Tibial nerve (tissue), 4 donors: Measurements from ENCODE around the gene ACOXL.

ENCODE experiments used
- EP300 ChIP-seq, 2 donors: sonication (generic); formaldehyde crosslinking; IDR thresholded peaks; one replicate each; pipeline ENCODE4 v1.6.1; 2017; ENCODE audit warnings: antibody characterized with exemption in 2 of 2, mild to moderate bottlenecking in 1 of 2
- POLR2A ChIP-seq, 2 donors: fragments of 450-650 bp; IDR thresholded peaks; one replicate each; pipeline ENCODE4 v1.6.1; 2017; ENCODE audit warnings: antibody characterized with exemption in 2 of 2, mild to moderate bottlenecking in 2 of 2, moderate library complexity in 2 of 2
- TF ChIP-seq, protein P1 (sequence below), 5 experiments: fragments of 200-600 bp in 3 of 5; fragments of 450-650 bp in 2 of 5; sonication (generic) in 3 of 5; IDR thresholded peaks; one replicate each; pipeline ENCODE4 v1.5.1; 2016 to 2019; ENCODE audit warnings: antibody characterized with exemption in 5 of 5, mild to moderate bottlenecking in 3 of 5, moderate library complexity in 2 of 5

DNA sequence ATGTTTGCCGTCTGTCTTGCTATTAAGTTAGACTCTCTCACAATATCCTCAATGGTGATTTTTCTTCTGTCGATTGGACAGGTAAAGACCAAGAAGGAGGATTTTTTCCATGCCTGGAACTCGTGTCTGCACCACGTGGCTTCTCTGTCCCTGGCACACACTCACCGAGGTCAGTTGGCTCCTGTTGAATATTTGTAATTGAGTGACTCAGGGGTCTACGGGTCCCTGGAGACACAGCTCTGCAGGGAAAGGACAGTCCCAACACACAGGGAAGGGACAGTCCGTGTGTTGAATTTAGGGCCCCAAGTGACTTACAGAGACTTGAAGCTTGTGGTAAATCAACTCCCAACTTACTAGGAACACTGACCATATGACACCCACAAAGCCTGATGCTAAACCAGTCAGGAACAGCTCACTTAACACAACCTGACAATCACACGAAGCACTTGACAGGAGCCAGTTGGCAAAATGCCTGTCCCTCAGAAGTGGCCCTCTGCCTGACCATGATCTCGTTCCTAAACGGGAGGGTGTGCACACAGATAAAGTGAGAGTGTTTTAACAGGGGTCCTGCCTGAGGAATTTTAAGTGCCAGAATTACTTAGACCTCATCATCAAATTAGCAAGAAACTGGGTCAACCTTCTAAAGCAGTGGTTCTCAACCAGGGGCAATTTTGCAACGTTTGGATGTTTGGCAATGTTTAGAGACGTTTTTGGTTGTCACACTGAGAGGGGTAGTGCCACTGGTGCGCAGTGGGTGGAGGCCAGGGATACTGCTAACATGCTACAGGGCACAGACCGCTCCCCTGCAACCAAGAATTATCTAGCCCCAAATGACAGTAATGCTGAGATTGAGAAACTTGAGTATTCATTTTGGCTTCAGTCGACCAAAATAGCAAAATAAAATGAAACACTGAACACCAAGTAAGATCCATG lies 299.4 kb downstream of the ACOXL start:
- TF ChIP-seq POLR2A (IDR thresholded peaks at IDR 0.05): no peak
- TF ChIP-seq, protein P1, sequence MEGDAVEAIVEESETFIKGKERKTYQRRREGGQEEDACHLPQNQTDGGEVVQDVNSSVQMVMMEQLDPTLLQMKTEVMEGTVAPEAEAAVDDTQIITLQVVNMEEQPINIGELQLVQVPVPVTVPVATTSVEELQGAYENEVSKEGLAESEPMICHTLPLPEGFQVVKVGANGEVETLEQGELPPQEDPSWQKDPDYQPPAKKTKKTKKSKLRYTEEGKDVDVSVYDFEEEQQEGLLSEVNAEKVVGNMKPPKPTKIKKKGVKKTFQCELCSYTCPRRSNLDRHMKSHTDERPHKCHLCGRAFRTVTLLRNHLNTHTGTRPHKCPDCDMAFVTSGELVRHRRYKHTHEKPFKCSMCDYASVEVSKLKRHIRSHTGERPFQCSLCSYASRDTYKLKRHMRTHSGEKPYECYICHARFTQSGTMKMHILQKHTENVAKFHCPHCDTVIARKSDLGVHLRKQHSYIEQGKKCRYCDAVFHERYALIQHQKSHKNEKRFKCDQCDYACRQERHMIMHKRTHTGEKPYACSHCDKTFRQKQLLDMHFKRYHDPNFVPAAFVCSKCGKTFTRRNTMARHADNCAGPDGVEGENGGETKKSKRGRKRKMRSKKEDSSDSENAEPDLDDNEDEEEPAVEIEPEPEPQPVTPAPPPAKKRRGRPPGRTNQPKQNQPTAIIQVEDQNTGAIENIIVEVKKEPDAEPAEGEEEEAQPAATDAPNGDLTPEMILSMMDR (IDR thresholded peaks at IDR 0.05): no peak
- TF ChIP-seq EP300 (IDR thresholded peaks at IDR 0.05): no peak
